Astrocyte of the spinal cord (primary cell): ENCODE results near the gene NEIL1.
A peak's percentile ranks its signal among the peaks of the same experiment; 100 is the strongest.

Source experiments
- DNase-seq: peaks from one replicate; pipeline ENCODE4 v3.0.0; 2011; ENCODE audit warnings: low read depth, low spot score
- H3K4me3 ChIP-seq: 2 replicates; pipeline ENCODE4 v1.5.1; 2011; ENCODE audit warnings: low read depth, mild to moderate bottlenecking, low read length, moderate library complexity
- in situ Hi-C: cut with HindIII; loops from 2 replicates; pipeline ENCODE4 v1.10.0; 2017; ENCODE audit warnings: low sequenced_read_pairs
- TF ChIP-seq, protein P1 (sequence below): IDR thresholded peaks from 2 replicates; pipeline ENCODE4 v1.5.1; 2012; ENCODE audit warnings: low read depth, mild to moderate bottlenecking, low read length, inconsistent platforms

Gene NEIL1

DNA sequence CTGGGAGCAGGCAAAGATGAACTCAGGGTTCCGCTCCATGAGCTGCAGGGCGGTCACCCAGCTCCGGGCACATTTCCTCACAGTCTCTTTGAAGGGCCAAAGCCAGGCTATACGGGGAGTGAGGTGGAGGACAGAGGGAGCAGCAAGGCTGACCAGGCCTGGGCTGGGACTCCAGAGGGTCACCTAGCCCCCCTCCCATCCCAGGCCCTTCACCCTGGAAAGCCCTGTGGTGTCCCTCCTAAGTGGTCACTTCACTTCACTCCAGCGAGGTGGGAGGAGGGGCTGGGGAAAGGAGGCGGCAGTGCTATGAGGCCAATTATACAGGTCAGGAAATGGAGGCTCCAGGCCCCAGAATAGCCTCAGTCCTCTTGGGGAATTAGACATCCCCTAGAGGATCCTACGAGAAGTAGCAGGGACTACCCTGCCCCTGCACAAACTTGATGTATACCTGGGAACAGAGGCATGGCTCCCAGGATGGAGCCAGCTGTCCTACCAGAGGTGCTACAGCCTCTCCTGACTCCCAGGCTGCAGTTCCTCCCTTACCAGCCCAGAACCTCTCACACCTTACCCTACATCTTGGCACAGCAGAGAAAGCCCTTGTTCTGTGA lies 15.9 kb downstream of the NEIL1 start:
- DNase-seq, result no peak
- no peak overlapping the region for H3K4me3 ChIP-seq
- TF ChIP-seq, protein P1, sequence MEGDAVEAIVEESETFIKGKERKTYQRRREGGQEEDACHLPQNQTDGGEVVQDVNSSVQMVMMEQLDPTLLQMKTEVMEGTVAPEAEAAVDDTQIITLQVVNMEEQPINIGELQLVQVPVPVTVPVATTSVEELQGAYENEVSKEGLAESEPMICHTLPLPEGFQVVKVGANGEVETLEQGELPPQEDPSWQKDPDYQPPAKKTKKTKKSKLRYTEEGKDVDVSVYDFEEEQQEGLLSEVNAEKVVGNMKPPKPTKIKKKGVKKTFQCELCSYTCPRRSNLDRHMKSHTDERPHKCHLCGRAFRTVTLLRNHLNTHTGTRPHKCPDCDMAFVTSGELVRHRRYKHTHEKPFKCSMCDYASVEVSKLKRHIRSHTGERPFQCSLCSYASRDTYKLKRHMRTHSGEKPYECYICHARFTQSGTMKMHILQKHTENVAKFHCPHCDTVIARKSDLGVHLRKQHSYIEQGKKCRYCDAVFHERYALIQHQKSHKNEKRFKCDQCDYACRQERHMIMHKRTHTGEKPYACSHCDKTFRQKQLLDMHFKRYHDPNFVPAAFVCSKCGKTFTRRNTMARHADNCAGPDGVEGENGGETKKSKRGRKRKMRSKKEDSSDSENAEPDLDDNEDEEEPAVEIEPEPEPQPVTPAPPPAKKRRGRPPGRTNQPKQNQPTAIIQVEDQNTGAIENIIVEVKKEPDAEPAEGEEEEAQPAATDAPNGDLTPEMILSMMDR, result no peak
- in situ Hi-C loops, result no loop called here

DNA sequence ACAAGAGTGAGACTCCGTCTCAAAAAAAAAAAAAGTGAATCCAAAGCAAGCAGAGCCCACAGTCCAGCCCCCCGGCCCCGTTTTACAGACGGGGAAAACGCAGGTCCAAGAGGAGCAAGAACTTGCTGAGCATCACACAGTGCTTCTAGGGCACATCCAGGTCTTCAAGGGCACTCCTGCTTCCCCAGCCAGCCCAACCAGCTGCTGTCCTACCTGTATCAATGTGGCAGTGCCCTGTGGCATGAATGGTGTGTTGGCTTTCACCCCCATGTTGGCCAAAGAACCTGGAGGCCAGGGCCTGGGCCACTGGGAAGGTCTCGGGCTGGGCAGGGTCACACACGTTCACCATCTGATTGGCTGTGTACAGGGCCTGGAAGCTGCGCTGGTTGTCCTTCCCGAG lies 16.9 kb downstream of the NEIL1 start:
- in situ Hi-C loops, result no loop called here
- no peak for DNase-seq
- TF ChIP-seq, protein P1, result no peak
- H3K4me3 ChIP-seq, result no peak overlapping the region

DNA sequence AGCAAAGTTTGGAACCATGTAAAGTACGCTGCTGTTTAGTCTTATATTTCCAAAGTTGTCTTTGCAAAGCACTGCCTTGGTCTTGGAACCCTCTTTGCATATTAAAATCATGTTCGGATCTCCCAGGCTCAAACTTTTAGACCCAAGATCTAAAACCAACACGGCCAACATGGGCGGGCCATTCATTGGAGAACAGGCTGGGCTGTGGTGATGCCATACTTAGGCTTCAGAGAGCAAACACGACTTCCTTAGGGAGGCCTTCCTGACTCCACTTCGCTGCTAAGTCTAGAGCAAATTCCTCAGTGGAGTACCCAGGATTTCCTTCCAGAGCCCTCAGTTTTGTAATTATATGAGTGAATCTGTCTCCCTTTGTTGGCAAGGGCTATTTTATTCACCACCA lies 18.0 kb downstream of the NEIL1 start:
- in situ Hi-C loops, result no loop called here
- TF ChIP-seq, protein P1, result no peak
- no peak for DNase-seq
- no peak overlapping the region for H3K4me3 ChIP-seq

- in situ Hi-C loops, result no loop called here
- no peak for DNase-seq
- H3K4me3 ChIP-seq, result no peak overlapping the region
- TF ChIP-seq, protein P1, result no peak
Measured at GRCh38 chr15:75366163-75366562, 19.3 kb downstream of the NEIL1 start.

GRCh38 chr15:75367006-75367405 lies 20.2 kb downstream of the NEIL1 start:
- in situ Hi-C loops, result no loop called here
- TF ChIP-seq, protein P1, result no peak
- DNase-seq, result no peak
- no peak overlapping the region for H3K4me3 ChIP-seq

DNA sequence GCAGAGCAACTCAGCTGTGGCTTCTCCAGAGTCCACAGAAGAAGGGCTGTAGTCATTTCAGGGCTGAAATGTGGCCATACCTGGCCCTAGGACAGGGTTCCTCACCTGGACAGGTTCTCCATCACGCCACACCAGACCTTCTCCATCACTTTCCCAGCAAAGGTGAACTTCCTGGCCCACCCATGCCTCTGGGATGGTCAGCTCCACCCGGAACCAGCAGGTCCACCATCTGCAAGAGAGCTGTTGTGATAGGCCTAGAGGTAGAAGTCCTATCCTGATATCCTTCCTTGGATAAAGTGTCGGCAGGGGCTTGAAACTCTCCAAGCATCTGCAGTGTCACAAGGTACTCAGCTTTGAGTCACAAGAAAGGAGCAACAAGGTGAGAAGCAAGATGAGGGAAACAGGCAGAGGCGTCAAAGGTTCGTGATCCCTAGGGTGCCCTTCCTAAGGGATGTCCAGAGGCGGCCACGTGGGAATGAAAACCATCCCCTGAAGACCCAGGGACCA lies 20.6 kb downstream of the NEIL1 start:
- in situ Hi-C loops, result no loop called here
- TF ChIP-seq, protein P1, result no peak
- peak overlapping the region; percentile 79 for H3K4me3 ChIP-seq
- no peak for DNase-seq
